Psoas muscle (tissue), 8 donors: Measurements from ENCODE around the gene VTCN1. TPM values are rescaled to one million over a fixed set of nuclear protein-coding genes. Genes with fewer than 3 reads are reported as not detected.
"Not testable (repeated sequence)": the region's sequence is repeated elsewhere in the genome, so short reads cannot be mapped to it uniquely, and the experiment has no call there.

Experiments
- ATAC-seq, 4 donors: fragments of 200-7000 bp; cut with Tn5 transposase; one replicate each; pipeline ENCODE4 v1.9.1; 2020; ENCODE audit warnings: moderate library complexity in 3 of 4, mild to moderate bottlenecking in 2 of 4
- DNase-seq, 2 donors: peaks; one replicate each; pipeline ENCODE4 v3.0.0-alpha.2; 2020
- H3K27ac ChIP-seq: fragments of 200-600 bp; one replicate; pipeline ENCODE4 v1.8.0; 2022
- H3K27me3 ChIP-seq, 3 donors: fragments of 200-600 bp in 1 of 3; one replicate each; pipeline versions ENCODE4 v1.6.1 to v1.8.0; 2013 to 2022; ENCODE audit warnings: low read length in 2 of 3, mild to moderate bottlenecking in 2 of 3, moderate library complexity in 1 of 3; ENCODE audit not compliant: insufficient read depth in 3 of 3
- H3K36me3 ChIP-seq, 2 donors: fragments of 200-600 bp in 1 of 2; one replicate each; pipeline versions ENCODE4 v1.6.1 to v1.8.0; 2013 to 2022; ENCODE audit warnings: low read depth in 1 of 2, mild to moderate bottlenecking in 1 of 2, moderate library complexity in 1 of 2; ENCODE audit not compliant: insufficient read depth in 1 of 2
- H3K4me1 ChIP-seq: fragments of 200-600 bp; one replicate; pipeline ENCODE4 v1.8.0; 2022
- H3K4me3 ChIP-seq: fragments of 200-600 bp; one replicate; pipeline ENCODE4 v1.8.0; 2022; ENCODE audit warnings: mild to moderate bottlenecking
- H3K9me3 ChIP-seq: fragments of 200-600 bp; one replicate; pipeline ENCODE4 v1.8.0; 2022
- WGBS, 3 donors: extraction: QIAGEN DNeasy Blood & Tissue Kit; methylation state at CpG; one replicate each; pipeline versions ENCODE4 v1.1.6 to v1.1.7; 2013; 5-methylcytosine and 5-hydroxymethylcytosine counted together
- intact Hi-C, 2 donors: fragments of 100-400 bp; cut with DNase I; formaldehyde crosslinking; loops; one replicate each; pipeline versions ENCODE4 v1.11.0 to v1.14.2; 2022
- long read RNA-seq, 2 donors: library from polyadenylated mRNA; unstranded; transcript quantifications; one replicate each; pipeline ENCODE4 v2.0.0, GENCODE V29; 2021
- polyA plus RNA-seq, 3 donors: library from polyadenylated mRNA; stranded (reverse); fragments of 200-250 nt; gene quantifications; one replicate each; pipeline ENCODE4 v1.2.3, GENCODE V29; 2013
- total RNA-seq, 4 donors: library from RNA; stranded (reverse); fragmentation: NEBNext Ultra II Directional in 2 of 4; extraction: Animal tissue kit (Norgen Biotek cat#: 25700) in 2 of 4; gene quantifications; one replicate each; pipeline versions ENCODE4 v1.2.1 to v1.2.4, GENCODE V29; 2021 to 2023
- TF ChIP-seq, protein P1 (sequence below): fragments of 200-600 bp; IDR thresholded peaks from one replicate; pipeline ENCODE4 v1.8.0; 2022; ENCODE audit warnings: antibody characterized with exemption
- donor health status: healthy with polysubstance abuse.
- donor health status: DM: no; HTN: no; CAD: no; lungs with moderate emphysema.
- donor health status: Bipolar disorder and iron deficiency.
- donor health status: healthy.
- donor health status: DM: yes; HTN: yes; CAD: no.
- donor health status: DM: no; HTN: no; CAD: no.
- donor health status: DM: no; HTN: no; CAD: no.
- donor health status: DM: yes; HTN: yes; CAD: no.

Gene VTCN1, protein sequence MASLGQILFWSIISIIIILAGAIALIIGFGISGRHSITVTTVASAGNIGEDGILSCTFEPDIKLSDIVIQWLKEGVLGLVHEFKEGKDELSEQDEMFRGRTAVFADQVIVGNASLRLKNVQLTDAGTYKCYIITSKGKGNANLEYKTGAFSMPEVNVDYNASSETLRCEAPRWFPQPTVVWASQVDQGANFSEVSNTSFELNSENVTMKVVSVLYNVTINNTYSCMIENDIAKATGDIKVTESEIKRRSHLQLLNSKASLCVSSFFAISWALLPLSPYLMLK
- total RNA-seq (under 1 TPM in 1 of 4 donors, not detected in 3; 0.22 TPM), polyA plus RNA-seq (under 1 TPM in 2 of 3 donors, not detected in 1; 0.03 to 0.09 TPM)
- long read RNA-seq, donor 1, partial matches to known transcripts, result 0 of 1 reads
- long read RNA-seq, donor 1, other reads (novel, unspliced or antisense), result 1 of 1 reads
- long read RNA-seq, donor 2, result 0 reads

DNA sequence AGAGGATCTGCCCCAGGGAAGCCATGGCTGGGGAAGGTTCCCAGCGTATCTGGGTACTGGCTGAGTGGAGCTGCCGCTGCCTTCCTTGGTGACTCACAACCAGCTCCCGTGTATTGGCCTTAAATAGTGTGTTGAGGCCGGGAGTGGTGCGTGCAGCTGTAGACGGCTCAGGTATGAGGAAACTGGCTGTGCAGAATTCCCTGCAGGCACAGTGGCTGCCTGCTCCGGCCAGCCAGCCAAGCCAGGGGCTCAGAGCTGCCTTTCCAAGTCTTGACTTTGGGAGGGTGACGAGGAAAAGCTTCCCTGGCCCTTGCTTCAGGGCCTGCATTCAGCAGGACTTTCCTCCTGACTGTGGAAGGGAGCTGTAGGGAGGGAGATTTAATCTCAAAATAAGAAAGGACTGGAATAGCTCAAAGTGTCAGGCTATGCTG lies at the start of gene VTCN1:
TSS of gene VTCN1 (minus strand) at position 97 of the 431 bp plus-strand sequence. CDS start at position 25, 72 bp downstream.
- intact Hi-C loops, result no loop called here
- no peaks in the 10 kb centered on the region for H3K27me3 ChIP-seq
- 72 to 81% (median 76%) methylated on average over 8 of the region's 8 CpGs for WGBS, 3 donors
- no peak within 1 kb of the TSS for H3K27ac ChIP-seq
- ATAC-seq, result no peak
- no peaks in the 10 kb centered on the region for H3K4me1 ChIP-seq
- no peaks in the 10 kb centered on the region for H3K36me3 ChIP-seq
- no peak within 1 kb of the TSS for H3K4me3 ChIP-seq
- TF ChIP-seq, protein P1, sequence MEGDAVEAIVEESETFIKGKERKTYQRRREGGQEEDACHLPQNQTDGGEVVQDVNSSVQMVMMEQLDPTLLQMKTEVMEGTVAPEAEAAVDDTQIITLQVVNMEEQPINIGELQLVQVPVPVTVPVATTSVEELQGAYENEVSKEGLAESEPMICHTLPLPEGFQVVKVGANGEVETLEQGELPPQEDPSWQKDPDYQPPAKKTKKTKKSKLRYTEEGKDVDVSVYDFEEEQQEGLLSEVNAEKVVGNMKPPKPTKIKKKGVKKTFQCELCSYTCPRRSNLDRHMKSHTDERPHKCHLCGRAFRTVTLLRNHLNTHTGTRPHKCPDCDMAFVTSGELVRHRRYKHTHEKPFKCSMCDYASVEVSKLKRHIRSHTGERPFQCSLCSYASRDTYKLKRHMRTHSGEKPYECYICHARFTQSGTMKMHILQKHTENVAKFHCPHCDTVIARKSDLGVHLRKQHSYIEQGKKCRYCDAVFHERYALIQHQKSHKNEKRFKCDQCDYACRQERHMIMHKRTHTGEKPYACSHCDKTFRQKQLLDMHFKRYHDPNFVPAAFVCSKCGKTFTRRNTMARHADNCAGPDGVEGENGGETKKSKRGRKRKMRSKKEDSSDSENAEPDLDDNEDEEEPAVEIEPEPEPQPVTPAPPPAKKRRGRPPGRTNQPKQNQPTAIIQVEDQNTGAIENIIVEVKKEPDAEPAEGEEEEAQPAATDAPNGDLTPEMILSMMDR, result no peak
- no peak for DNase-seq
- H3K9me3 ChIP-seq, result no peaks in the 10 kb centered on the region

DNA sequence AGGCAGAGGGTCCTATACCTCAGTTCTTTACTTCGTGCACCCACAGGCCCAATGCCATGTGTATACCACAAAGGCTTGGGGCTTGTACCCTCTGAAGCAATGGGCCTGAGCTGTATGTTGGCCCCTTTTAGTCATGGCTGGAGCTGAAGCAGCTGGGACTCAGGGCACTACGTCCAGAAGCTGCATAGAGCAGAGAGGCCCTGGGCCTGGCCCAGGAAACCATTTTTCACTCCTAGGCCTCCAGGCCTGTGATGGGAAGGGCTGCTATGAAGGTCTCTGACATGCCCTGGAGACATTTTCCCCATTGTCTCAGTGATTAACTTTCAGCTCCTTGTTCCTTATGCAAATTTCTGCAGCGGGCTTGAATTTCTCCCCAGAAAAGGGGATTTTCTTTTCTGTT lies 48.1 kb upstream of the VTCN1 start:
- no peak overlapping the region for H3K27ac ChIP-seq
- H3K4me3 ChIP-seq, result no peak overlapping the region
- DNase-seq (no peak), ATAC-seq (no peak)
- no peaks in the 10 kb centered on the region for H3K36me3 ChIP-seq
- TF ChIP-seq, protein P1, result no peak
- no peaks in the 10 kb centered on the region for H3K4me1 ChIP-seq
- H3K27me3 ChIP-seq, result no peaks in the 10 kb centered on the region
- 93 to 98% (median 94%) methylated on average over 3 of the region's 3 CpGs for WGBS, 3 donors
- intact Hi-C loops, result no loop called here
- H3K9me3 ChIP-seq, result no peaks in the 10 kb centered on the region

DNA sequence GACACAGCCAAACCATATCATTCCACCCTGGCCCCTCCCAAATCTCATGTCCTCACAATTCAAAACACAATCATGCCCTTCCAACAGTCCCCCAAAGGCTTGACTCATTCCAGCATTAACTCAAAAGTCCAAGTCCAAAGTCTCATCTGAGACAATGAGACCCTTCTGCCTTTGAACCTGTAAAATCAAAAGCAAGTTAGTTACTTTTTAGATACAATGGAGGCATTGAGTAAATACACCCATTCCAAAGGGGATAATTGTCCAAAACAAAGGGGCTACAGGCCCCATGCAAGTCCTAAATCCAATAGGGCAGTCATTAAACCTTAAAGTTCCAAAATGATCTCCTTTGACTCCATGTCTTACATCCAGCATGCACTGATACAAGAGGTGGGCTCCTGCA lies 47.3 kb upstream of the VTCN1 start:
- ATAC-seq, H3K4me1 ChIP-seq, intact Hi-C loops, H3K27ac ChIP-seq, H3K36me3 ChIP-seq, H3K27me3 ChIP-seq, H3K4me3 ChIP-seq, H3K9me3 ChIP-seq, DNase-seq: not testable (repeated sequence)

DNA sequence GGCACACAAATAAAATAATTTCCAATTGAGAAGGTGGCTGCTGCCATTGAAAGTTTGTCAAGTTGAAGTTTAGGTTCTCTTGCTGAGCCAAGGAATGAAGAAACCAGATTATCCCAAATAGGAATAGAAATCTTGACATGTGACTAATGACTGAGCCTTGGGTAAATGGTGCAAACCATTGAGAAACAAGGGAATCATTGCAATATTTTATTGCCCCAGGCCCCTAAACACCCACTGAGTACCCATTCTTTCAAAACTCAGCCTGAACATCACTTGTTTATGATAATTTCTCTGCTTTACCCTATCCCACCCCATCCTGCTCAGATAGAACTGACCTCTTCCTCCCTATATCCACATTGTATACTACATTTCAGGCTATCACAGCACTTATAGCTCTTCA lies 46.6 kb upstream of the VTCN1 start:
- TF ChIP-seq, protein P1, result no peak
- Histone ChIP-seq H3K36me3 (no peaks in the 10 kb centered on the region), H3K27me3 (no peaks in the 10 kb centered on the region), H3K4me3 (no peak overlapping the region), H3K27ac (no peak overlapping the region), H3K4me1 (no peaks in the 10 kb centered on the region), H3K9me3 (no peaks in the 10 kb centered on the region)
- DNase-seq (no peak), ATAC-seq (no peak)
- intact Hi-C loops, result no loop called here

DNA sequence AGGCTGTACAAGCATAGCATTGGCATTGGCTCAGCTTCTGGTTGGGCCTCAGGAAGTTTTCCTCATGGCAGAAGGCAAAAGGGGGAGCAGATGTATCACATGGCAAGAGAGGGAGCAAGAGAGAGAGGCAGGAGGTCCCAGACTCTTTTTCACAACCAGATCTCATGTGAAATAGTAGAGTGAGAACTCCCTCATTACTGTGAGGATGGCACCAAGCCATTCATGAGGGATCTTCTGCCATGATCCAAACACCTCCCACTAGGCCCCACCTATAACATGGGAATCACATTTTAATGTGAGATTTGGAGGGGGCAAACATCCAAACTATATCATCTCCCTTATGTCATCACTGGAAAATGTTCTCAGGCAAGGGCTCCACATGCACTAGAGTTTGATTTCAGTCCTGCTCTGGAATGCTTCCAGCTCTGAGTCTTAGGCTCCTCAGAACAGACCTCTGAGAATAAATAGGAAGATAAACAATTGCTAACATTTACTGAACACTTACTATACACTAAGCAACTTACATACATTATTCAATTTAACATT lies 39.4 kb upstream of the VTCN1 start:
- no peaks in the 10 kb centered on the region for H3K36me3 ChIP-seq
- no peaks in the 10 kb centered on the region for H3K9me3 ChIP-seq
- H3K4me3 ChIP-seq, result no peak overlapping the region
- intact Hi-C loops, result no loop called here
- ATAC-seq (no peak), DNase-seq (no peak)
- H3K27ac ChIP-seq, result no peak overlapping the region
- no peaks in the 10 kb centered on the region for H3K4me1 ChIP-seq
- TF ChIP-seq, protein P1, result no peak
- H3K27me3 ChIP-seq, result no peaks in the 10 kb centered on the region
